ENCODE data around the gene FAAP24.
"Not testable (repeated sequence)": the region's sequence is repeated elsewhere in the genome, so short reads cannot be mapped to it uniquely, and the experiment has no call there.

FAAP24 gene

DNA sequence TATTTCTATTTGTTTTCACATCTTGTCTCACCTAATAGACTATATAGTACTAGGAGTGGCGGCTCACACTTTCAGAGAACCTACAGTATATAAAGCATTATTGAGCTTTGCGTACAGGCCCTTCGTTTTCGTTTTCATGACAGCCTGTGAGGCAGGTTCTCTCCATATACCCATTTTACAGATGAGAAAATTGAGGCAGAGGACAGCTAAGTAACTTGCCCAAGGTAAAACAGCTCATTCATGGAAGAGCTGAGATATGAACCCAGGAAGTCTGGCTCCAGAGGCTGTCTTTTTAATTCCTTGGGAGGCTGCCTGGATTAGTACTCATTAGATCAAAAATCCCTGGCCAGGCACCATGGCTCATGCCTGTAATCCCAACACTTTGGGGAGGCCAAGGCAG, 28.9 kb downstream of the FAAP24 start:
- no peak for DNase-seq

GRCh38 chr19:33002126-33002865, 30.3 kb downstream of the FAAP24 start:
- DNase-seq = not testable (repeated sequence)

GRCh38 chr19:33003424-33004024, 31.5 kb downstream of the FAAP24 start:
- not testable (repeated sequence) for DNase-seq

- no peak for DNase-seq
Observed at GRCh38 chr19:33005440-33005839, 33.4 kb downstream of the FAAP24 start.

GRCh38 chr19:33008738-33009137, 36.7 kb downstream of the FAAP24 start:
- DNase-seq = no peak

- not testable (repeated sequence) for DNase-seq
Observed at GRCh38 chr19:33010891-33011290, 38.8 kb downstream of the FAAP24 start.

DNA sequence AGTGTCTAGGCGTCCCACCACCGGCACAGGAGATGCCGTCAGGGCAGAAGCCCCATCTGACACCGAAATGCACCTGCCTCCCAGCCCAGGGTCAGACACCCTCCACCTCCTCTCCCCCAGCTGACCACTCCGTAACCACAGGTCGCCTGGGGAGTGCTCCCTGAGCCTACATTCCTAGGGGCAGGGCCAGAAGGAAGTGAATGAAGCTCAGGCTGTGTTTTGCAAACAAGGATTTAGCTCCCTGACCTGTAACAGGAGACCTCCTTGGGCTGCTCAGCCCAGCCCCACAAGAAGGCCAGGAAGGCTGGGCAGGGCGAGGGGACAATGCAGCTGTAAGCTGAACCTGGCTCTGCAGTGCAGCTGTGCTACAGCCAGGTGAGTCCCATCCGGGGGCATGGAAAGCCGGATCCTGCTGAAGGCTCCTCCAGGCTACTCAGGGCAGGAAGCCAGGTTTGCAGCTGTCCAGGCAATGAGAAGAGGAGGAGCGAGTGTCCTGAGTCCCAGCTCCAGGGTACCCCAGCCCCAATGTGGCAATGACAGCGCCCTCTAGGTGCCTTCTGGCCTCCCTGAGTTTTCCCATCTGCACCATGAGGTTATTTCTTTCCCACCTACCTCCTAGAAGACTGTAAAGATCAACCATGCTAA, 50.6 kb downstream of the FAAP24 start:
- no peak for DNase-seq

GRCh38 chr19:33024398-33024797, 52.4 kb downstream of the FAAP24 start:
- DNase-seq = no peak

DNA sequence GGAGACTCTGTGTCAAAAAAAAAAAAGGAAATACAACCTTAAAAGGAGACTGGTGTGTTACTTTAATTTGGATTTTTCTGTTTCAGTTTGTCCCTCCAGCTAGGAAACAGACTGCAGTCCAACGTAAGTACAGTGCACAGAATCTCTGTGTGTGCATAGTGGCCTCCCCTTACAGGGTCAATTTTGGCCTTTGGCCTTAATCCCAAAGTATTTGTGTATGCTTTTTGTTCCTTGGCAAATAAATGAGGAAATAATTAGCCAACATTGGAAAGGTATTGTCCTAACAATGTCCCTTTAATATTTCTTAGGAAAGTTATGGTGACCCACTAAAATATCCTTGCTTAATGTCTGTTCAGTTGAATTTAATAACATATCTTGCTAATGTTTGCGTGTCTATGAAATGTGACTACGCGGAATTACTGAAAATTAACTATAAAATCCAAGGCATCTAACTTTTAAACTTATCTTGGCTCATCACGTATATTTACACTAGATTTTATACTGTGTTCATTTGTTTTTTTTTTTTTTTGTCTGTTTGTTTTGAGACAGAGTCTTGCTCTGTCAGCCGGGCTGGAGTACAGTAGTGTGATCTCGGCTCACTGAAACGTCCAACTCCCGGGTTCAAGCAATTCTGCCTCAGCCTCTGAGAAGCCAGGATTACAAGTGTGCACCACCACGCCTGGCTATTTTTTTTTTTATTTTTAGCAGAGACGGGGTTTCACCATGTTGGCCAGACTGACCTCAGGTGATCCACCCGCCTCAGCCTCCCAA, 53.6 kb downstream of the FAAP24 start:
- DNase-seq = not testable (repeated sequence)

- not testable (repeated sequence) for DNase-seq
Observed at GRCh38 chr19:33026602-33027001, 54.6 kb downstream of the FAAP24 start.

Measured in stimulated activated naive CD4-positive, alpha-beta T cell treated with Interleukin-2 at 50 U/mL for 16 hours (primary cell).